Measurements from ENCODE around the gene ANKRD11. TPM values are rescaled to one million over a fixed set of nuclear protein-coding genes. Genes with fewer than 3 reads are reported as not detected.

Gene ANKRD11
- polyA plus RNA-seq, 1 donor = 72.7 TPM

DNA sequence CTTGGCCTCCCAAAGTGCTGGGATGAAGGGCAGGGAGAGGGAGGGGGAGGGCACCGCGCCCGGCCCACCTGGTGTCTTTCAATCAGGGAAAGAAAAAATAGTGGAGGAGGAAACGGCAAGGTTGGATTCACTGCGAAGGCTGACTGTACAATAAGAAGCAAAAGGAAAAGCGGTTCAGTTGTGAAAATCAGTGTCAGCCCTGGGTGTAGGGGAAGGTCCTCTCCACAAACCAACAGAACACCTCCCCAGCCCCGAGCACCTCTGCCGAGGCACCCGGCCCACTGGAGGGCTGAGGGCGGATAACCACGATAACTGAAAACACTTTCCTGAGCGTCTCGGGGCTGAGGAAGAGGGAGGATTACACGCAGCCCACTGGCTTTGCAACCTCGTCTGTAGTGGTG is 16.4 kb upstream of the ANKRD11 start:
- DNase-seq = no peak

DNA sequence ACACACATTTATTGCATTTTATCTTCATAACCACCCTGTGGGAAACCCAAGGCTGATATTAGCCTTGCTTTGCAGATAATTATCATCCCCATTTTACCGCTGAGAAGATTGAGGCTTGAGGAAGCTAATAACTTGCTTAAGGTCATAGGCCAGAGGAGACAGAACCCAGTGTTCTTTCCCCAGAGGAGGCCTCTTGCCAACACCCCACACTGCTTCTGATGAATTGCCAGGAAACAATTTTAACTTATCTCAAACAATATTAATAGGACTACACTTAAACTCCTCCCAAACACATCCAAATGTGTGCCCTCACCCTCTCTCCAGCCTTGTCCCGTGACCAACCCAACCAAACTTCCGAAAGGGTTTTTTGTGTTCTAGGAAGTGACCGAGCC is 15.7 kb upstream of the ANKRD11 start:
- no peak for DNase-seq

DNA sequence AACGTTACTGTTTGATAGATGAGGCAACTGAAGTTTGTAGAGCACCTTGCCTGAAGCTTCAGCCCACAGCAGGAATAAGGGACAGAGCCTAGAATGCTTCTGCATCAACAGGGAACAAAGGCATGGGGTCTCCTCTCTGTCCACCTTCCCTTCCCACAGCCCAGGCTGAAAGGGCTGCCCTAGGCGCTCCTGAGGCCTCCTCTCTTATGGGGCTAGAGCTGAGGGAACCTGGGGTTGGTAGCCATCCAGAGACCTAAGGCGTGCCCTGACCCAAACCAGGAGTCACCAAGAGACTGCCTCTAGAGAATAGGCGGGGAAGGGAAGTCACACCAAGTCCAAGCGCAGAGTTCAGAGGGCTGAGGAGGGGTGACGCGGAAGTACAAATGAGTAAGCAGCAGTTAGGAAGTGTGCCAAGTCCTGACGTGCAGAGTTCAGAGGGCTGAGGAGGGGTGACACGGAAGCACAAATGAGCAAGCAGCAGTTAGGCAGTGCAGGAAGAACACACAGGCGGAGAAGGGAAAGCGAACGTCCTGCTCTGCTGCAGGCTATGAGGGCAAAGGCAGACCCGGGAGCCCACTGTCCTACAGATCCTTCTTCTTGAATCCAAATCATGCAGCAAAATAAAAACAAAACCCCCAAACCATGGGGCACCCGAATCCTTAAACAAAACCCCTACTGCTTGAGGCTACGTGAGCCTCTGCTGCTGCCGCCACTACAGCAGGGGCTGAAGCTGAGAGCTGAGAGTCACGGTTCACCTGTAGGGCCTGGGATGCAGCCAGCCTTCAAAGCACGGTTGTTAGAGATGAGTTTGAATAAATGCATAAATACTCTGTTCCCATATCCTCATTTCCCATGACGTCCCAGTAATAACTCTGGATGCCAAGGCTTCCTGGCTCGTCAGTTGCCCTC is 15.1 kb upstream of the ANKRD11 start:
- peak; percentile 82 for DNase-seq

DNA sequence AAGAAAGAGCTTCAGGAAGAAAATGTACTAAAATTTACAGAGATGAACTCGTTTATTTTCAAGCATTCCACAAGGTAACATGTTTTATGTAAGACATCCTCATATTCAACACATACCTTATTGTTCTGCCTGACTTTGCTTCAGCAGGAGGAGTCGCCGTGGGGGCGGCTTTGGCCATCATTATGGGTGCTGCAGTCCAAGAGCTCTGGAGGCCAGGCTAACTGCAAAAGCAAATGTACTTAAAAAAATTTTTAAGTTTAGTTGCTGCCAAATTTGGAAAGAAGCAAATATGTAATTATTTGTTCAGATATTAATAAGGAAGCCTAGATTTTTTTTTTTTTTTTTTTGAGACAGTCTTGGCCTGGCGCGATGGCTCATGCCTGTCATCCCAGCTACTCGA is 13.7 kb upstream of the ANKRD11 start:
- DNase-seq = peak; percentile 57

DNA sequence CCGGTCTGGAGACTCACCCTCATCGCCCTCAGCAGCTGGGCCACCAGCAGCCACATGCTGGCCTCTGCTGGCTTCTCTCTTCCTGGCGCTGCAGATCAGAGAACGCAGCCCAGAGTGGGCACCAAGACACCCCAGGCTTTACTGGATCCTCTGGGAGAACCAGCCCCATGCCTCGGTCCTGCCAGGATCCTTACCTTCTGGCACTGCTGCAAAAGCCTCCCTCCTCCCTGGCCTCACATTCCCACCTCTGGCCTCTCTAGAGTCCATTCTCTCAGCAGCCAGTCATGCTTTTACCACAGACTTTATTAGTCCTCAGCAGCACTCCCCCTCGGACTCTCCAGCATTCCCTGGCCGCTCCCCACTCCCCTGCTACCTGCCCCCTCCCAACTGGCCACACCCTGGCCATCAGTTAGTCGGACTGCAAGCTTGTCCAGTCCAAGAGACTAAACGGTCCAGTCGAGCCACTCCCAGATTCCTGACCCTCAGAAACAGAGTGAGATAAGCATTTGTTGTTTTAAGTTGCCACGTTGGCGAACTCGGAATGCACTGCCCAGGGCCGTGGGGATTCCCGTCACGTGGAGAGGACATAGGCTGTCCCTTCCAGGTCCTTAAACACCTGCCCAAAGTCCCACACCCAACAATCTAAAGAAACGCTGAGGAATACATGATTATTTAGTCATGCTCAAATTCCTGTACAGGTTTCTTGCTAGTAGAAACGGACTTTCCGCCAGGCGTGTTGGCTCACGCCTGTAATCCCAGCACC is 11.9 kb upstream of the ANKRD11 start:
- no peak for DNase-seq

DNA sequence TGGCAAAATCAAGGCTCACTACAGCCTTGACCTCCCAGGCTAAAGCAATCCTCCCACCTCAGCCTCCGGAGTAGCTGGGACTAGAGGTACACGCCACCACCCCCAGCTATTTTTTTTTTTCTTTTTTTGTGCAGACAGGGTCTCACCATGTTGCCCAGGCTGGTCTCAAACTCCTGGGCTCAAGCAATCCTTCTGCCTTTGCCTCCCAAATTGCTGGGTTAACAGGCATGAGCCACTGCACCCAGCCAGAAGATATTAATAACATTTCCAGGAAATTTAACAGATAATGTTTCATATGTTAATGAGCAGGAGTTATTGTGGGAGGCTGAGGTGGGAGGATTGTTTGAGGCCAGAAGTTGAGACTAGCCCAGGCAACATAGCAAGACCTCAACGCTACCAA is 9.4 kb upstream of the ANKRD11 start:
- no peak for DNase-seq

DNA sequence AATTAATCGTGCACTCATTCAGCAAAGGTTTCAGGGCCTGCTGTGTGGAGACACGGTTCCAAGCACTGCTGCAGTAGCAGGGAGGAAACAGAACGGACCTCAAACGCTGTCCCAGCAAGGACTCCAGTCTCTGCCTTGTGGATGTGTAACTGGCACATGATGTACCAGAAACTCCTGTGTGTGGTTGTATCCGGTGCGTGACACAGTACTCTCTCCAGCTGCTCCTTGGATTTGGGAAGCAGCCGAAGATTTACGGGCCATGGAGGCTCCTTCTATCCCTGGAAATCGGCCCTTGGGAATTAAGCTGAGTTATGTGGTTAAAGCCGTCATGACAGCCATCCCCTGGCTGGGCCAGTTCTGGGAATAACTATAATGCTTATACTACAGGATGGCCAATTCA is 8.5 kb upstream of the ANKRD11 start:
- DNase-seq = peak; percentile 75

DNA sequence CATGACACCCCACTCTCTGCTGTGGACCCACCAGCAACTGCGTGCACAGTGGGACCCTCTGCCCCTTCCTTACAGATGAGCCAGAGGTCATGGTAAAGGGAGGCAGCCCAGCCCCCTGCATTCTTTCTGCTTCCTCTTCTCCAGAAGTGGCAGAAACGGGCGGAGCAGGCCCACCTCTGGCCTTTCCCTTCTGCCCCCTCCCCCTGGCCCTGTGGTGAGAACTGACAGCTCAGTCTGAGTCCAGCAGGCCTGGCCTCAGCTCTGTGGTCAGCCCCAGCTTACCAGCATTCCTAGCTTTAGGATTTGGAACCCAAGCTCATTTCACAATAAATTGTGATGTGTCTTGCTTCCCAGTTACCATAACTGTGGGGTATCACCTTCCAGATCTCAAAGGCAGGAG is 4.8 kb upstream of the ANKRD11 start:
- no peak for DNase-seq

DNA sequence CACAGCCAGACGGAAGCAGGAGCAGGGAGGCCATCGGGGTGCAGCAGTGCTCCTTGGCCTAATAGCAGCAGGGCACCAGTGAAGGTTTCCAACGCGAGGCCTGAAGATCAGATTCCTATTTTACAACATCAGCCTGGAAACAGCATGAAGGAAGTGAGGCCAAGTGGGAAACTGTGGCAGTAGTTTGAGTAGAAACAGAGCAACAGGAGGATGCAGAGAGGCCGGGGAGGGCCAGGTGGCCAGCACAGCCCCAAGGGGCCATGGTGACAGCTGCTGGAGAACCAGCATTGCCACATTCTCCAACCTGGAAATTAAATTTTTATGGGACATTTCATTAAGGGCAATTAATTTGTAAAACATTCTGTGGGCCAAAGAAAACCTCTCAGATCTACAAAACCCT is 3.4 kb upstream of the ANKRD11 start:
- DNase-seq = no peak

DNA sequence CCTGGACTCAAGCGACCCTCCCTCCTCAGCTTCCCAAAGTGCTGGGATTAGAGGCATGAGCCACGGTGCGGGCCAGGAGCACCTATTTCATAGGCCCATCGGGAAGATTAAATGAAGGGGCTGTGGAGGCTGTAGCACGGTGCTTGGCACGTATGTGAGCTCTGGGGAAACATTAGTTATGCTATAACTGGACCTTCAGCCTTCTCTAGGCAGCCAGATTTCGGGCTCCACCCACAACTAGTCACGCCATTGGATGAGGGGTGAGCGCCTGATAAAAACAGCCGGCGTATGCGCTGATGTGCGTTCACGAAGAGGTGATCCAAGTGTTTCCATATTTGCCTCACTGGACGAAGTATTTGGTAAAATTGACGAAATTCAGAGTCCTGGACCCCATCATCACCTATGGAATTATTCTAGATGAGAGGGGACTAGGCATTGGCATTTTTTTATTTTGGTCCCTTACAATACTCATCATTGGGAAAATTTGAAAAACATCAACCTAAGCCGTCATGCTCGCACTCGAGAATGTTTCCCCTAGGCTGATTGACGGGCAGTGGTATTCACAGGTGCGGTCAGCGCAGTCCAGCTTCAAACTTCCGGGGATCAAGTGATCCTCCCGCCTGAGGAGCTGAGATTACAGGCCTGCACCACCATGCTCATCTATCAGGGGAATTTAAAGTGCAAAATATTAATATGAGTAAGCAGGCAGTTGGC is 1.8 kb upstream of the ANKRD11 start:
- DNase-seq = no peak

DNA sequence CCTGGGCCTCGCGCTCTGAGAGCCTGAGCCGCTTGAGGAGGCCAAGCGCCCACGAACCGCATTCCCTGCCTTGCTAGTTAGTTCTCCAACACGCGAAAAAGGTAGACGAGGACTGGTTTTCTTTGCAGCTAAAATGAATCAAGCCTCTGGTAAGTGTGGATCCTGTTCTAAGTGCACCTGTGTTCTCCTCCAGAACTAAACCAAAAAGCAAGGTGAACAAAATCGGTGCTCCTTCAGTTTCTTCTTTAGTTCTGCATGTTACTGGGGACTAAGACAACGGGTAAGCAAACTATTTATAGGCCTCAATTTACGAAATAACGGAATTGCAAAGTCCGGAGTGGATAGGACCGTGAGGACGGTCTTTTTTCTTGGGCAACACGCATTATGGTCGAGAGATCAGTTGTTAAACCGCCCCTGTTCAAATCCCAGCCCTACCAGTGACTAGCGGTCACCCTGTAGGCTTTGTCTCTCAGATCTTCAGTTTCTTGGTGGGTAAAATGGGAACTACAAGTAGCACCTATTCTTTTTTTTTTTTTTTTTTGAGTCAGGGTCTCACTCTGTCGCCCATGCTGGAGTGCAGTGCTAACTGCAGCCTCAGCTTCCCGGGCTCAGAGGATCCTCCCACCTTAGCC is 993 bp upstream of the ANKRD11 start:
- DNase-seq = no peak

DNA sequence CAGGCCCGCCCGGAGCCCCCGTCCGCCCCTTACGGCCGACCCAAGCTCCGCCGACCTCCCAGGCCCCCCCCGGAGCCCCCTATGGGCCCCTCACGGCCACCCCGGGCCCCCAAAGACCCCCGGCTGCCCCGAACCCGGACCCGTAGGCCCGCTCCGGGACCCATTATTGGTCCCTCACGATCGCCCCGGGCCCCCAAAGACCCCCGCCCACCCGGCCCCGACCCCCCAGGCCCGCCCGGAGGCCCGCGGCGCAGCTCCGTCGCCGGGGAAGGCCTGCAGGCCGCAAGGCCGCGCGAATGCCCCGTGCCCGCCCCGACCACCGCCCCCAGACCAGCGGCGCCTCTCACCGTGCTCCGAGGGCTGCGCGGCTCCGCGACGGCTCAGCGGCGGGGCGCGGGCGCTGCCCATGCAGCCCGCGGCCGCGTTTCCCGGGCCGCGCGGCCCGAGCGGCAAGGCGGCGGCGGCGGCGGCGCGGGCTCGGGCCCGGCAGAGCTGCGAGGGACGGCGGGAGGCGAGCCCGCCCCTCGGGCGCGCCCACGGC is 393 bp downstream of the ANKRD11 start:
- no peak for DNase-seq

DNA sequence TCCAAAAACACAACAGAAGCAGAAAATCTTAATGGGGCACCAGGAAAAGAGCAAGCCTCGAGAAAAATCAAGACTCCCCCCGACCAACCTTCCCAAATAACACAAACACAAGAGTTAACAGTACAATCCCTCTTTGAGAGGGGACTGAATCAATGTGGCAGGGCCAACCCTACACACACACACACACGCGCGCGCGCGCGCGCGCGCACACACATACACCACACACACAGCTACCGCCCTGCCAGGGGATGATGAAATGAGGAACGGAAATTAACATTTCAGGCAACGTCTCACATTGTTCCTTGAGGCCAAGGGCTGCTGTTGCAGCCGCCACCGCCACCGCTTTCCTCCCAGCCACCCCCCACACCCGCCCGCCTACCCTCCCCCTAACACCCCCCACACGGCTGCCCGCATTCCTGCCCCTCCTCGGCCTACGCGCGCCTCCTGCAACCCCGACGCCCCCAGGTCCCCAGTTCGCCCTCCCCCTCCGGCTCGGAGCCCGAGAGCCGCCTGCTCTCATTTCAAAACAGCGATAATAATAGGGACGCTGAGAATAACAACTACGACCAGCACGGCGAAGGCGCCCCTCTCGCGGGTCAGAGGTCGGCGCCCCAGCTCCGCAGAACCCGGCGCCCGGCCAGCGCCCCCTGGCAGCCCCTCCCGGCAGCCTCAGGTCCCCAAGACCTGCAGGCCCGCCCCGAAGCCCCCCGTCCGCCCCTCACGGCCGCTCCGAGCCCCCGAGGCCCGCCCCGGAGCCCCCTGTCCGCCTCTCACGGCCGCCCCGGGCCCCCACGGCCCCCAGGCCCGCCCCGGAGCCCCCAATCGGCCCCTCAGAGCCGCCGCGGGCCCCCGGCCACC is 1.1 kb downstream of the ANKRD11 start:
- peak; percentile 90 for DNase-seq

DNA sequence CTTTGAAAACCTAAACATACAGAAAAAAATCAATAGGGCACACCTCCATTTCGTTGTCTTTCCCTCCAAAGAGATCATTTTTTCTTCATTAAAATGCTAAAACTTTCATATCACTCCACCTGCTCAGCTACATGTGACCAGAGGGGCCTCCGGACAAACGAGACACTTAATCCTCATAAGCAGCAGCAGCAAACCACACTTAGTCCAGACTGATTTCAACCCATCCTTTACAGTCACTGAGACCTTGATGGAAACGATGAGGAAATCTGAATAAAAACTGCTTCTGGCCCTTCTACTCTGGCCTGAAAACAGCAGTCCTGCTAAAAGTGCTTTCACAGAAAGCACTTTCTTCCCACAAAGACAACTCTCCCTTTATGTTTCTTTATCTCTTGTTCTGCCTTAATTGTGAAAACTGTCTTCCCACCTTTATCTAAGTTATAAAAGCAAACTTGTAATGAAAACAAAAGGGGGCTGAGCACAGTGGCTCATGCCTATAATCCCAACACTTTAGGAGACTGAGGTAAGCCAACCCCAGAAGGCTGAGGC is 4.6 kb downstream of the ANKRD11 start:
- DNase-seq = no peak

DNA sequence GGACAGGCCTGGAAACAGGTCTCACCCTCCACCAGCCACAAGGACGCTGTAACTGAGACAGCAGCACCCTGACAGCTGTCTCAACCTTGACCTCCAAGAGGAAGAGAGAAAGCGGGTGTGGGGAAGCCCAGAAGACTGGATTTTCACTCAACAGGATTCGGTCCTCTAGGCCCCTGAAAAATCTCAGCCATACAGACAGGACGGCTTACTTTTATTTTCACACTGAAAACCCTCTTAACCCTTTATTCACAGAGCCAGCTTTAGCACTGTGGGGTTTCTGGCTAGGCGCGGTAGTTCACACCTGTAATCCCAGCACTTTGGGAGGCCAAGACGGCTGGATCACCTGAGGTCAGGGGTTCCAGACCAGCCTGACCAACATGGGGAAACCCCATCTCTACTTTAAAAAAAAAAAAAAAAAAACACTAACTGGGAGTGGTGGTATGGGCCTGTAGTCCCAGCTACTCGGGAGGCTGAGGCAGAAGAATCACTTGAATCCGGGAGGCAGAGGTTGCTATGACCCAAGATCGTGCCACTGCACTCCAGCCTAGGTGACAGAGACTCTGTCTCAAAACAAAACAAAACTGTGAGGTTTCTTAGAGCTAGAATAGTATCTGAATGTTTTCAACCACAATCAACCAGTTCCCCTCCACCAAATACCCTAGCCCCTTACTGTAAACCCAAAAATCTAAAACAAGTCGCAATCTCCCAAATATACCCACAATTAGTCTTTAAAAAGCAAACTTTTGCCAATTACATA is 5.3 kb downstream of the ANKRD11 start:
- no peak for DNase-seq

DNA sequence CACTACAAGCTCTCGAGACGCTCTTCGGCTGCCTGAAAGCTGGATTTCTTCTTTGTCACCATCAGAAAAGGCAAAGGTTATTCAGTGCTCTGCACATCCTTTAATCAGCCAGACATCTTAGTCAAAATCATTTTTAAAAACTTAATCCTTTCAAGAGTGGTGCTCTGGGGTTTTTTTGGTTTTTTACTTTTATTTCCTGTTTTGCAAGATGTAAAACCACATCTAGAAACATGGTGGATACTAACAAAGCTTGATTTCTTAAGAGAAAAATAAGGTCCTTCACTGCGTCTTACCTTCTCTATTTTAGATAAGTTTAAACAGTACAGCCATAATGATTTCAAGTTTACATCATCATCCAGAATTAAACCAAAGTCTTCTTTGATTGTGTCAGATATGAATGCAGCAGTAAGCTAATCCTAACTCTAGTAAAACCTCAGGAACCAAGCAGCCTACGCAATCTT is 6.3 kb downstream of the ANKRD11 start:
- DNase-seq = no peak

DNA sequence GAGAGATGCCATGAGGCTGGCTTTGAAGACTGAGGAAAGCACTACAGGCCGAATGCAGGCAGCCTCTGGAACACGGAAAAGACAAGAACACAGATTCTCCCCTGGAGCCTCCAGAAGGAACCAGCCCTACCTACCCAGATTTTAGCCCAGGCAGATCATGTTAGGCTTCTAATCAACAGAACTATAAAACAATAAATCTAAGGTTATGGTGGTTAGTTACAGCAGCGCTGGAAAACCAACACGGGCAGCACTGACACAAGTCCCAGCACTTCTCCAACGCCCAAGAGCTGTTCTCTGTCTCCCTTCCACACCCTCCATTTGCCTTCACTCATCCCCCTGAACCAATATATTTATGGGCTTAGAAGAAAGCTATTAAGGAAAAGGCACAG is 7.5 kb downstream of the ANKRD11 start:
- DNase-seq = no peak

DNA sequence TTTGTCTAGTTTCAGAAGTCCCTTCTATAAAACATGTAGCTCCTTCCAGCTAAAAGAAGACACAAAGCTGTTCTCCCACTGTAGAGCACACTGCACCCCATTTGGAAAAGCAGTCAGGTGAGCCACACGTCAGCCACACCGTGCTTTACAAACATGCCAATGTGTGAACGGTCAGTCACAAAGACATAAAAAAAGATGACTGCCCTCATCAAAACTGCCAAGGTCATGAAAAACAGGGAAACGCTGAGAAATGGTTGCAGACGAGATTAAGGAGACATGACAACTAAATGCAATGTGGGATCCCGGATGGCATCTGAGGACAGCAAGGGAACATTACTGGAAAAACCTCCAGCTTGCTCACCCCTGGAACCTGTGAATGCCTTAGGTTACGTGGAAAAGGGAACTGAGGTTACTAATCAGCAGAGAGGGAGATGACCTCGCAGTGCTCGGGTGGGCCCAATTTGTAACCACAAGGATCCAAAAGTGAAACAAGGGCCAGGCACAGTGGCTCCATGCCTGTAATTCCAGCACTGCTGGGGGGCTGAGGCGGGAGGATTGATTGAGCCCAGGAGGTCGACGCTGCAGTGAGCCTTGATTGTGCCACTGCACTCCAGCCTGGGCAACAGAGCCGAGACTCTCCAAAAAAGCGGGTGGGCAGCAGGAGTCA is 8.1 kb downstream of the ANKRD11 start:
- DNase-seq = no peak

DNA sequence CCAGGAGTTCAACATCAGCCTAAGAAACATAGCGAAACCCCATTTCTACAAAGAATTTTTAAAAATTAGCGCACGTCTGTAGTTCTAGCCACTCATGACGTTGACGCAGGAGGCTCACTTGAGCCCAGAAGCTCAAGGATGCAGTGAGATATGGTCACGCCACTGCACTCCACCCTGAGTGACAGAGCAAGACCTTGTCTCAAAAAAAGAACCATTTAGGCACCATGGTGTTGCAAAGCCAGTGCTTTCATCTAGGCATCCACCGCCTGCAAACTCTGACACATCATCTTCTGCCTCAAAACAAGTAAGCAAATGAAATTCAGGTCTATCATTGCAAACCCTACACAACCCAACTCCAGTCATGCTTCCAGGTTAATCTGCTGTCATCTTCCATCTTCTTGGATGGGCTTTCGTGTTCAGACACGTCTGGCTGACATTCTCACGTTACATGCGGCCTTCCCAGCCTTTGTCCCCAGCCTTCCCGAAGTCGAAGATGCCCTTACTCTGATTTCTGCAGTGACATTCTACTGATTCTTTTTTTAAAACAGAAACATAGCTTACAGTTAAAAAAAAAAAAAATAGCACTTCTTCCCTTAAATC is 8.9 kb downstream of the ANKRD11 start:
- DNase-seq = no peak

Measured in hindlimb muscle (tissue), 1 donor.